NCI-H2107 treated with DMSO at 0.1 percent for 48 hours (cell line): Measurements from ENCODE around the gene ARID5B.
A peak's percentile ranks its signal among the peaks of the same experiment; 100 is the strongest.

Source experiments
- DNase-seq: peaks from one replicate; lab custom pipeline; 2025; ENCODE audit not compliant: unreplicated experiment; lab: John Stamatoyannopoulos, UW

Gene ARID5B

GRCh38 chr10:61887772-61888171, 13.7 kb upstream of the ARID5B start:
- no peak for DNase-seq

- DNase-seq: no peak
Measured at GRCh38 chr10:61888744-61889143, 12.8 kb upstream of the ARID5B start.

DNA sequence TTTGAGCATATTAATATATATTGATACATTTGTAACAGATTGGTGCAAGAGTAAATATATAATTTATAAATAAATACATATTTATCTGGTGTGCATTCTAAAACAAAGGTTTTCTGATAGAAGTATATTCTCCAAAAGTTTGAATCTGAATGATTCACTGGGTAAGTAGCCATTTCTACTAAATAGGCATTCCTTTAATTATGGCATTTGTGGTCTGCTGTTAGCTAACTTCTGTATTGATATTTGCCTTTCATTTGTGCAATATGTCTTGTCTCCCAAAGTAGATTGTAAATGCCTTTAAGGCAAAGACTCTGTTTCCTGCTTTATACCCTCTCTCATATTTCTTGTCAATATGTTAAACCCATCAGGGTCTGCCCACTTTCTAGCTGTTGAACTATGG, 11.1 kb upstream of the ARID5B start:
- no peak for DNase-seq

DNA sequence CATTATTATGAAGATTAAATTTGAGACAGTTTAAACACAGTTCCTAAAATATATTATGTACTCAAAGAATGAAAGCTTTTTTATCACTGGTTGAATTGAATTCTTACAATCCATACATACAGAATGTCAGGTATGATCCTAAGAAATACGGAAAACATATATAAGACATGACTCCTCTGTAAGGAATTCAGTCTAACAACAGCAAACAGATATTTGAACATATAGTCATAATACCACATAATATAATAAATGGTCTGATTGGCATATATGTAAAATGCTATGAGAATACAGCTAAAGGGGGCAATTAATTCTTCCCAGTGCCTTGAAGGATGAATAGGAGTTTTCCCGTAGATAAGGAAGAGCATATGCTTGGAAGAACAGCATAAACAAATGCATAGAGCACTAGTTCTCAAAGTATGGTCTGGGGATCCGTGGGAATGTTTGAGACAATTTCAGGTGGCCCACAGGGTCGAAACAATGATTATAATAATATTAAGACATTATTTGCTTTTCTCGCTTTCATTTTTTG, 10.6 kb upstream of the ARID5B start:
- no peak for DNase-seq

- no peak for DNase-seq
Measured at GRCh38 chr10:61891906-61892585, 9.5 kb upstream of the ARID5B start.

- DNase-seq: no peak
Measured at GRCh38 chr10:61892961-61893360, 8.5 kb upstream of the ARID5B start.

GRCh38 chr10:61894133-61894532, 7.4 kb upstream of the ARID5B start:
- no peak for DNase-seq

- no peak for DNase-seq
Measured at GRCh38 chr10:61895898-61896600, 5.5 kb upstream of the ARID5B start.

- DNase-seq: peak; percentile 11
Measured at GRCh38 chr10:61896854-61897661, 4.4 kb upstream of the ARID5B start.

- no peak for DNase-seq
Measured at GRCh38 chr10:61897671-61898434, 3.6 kb upstream of the ARID5B start.

DNA sequence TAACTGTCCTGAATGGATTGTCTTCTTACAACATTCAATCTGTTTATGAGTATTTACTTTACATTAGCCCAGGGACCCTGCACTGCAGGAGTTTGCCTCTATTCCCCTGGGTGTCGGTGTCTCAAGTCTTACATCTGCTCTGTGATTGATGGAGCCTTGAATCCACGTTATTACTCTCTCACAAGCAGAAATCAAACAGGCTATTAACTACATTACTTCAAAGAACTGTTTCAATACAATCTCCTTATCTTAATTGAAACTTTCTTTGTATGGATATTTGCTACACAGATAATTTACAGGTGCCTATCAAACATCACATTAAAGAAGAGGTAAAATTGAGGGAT, 3.1 kb upstream of the ARID5B start:
- DNase-seq: peak; percentile 13

GRCh38 chr10:61899069-61899531, 2.4 kb upstream of the ARID5B start:
- DNase-seq: no peak

DNA sequence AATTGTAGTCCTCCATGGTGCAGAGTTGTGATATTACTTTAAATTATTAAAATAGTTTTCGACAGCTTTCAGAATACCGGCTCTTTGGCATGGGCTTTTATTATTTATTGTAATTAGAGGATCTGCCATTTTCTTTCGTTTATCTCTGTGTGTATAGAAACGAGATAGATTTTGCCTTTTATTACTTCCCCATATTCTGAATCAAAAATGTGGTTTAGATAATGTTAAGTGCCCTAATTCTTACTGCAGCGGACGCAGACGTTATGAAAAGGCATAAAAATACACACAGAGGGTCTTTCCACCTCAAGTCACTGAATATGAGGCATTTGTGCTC, 1.9 kb upstream of the ARID5B start:
- DNase-seq: no peak

- peak; percentile 83 for DNase-seq
Measured at GRCh38 chr10:61899997-61900828, 1.3 kb upstream of the ARID5B start.

GRCh38 chr10:61901829-61902444, 438 bp downstream of the ARID5B start:
- no peak for DNase-seq

DNA sequence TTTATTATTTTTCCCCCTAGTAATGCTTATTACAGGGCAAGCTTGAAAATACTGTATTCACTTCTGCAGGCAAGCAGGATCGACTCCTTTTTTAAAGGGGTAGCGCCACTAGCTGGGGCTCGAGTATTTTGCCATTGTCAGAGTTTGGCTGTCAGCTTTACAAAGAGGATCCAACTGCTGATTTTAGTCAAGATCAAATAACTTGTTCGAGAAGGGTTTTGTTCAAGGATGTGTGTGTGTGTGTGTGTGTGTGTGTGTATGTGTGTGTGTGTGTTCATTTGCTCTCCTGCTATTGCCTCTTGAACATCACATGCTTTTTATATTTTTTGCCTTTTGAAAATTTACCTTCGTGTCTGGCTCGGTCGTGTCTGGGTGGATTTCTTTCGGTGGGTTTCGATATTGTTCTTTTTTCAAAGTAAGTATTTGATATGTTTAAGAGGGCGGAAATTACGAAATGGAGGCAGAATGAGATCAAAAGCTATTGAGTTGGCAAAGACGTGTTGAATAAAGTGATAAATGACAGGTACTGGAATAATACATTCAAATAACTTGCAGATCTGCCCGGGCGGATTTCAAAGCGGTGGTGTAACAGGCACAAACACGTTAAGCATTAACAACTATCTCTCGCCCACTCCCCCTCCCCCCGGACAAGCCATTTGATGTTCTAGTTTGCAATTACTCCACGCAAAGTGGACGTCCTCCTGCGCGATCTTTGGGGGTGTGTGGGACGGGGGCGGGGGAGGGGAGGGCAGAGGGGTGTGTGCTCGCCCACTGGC, 1.1 kb downstream of the ARID5B start:
- peak; percentile 61 for DNase-seq

DNA sequence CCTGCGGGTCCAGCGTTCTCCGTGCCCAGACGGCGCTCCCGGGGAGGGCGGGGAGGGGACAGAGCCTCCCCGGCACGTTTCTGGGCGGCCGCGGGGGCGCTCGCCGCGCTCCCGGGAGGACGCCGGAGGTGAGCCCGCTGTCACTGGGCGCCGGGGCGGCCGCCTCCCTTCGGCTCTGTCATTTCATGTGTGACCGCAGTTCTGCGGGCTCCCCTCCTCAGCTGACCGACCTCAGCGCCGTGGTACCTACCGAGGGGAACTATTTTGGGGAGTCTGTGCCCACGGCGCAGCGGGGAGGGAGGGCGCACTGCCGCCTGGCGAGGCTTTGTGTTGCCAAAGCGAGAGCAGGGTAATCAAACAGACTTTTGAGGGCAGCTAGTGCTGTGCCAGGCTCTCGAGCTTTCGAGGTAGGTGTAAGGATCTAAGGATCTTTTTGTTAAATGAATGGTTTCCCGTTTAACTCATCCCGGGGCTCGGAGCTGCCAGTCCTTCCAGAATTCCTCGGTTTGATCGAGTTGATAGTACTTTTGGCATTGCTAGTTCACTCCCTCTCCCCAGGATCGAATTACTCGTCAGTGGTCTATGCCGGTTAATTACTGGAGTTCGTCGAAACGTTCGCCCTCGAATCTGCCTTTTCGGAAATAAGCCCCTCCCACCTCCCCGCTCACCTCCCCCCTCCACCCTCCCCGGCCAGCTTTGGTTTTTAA, 1.9 kb downstream of the ARID5B start:
- peak; percentile 59 for DNase-seq

DNA sequence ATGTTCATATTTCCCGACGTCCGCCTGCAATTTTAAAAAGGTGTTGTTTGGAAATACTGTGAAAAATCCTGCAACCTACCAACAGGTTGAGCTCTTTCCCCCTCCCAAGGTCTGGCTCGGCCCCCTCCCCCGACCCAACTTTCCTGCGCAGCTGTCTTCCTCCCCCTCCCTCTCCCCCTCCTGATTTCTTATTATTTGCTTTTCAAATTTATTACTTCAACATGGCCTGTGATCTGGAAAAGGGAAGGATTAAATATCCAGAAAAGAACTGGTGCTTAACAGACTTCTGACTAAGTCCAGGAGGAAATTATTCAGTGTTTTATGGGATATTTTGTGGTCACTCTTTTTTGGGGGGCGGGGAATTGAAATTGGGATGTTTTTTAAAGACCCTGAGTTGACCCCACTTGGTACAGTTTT, 2.4 kb downstream of the ARID5B start:
- DNase-seq: no peak
